Stimulated activated CD4-positive, alpha-beta T cell treated with anti-CD3 and anti-CD28 coated beads, Interleukin-12 subunit alpha, Interleukin-12 subunit beta, amount 100 ng/mL, for 24 hours (primary cell): Measurements from ENCODE around the gene LMBR1.
A peak's percentile ranks its signal among the peaks of the same experiment; 100 is the strongest.
"Not testable (repeated sequence)": the region's sequence is repeated elsewhere in the genome, so short reads cannot be mapped to it uniquely, and the experiment has no call there.

Experiments used
- DNase-seq, 2 experiments: peaks; one replicate each; pipeline ENCODE4 v3.0.0-alpha.2; 2020; ENCODE audit warnings: low read depth in 2 of 2

The LMBR1 gene

GRCh38 chr7:156906200-156906649 lies 13.2 kb upstream of the LMBR1 start:
- DNase-seq, result no peak

GRCh38 chr7:156903232-156903909 lies 10.4 kb upstream of the LMBR1 start:
- DNase-seq, result no peak

- not testable (repeated sequence) for DNase-seq
These were observed 7.1 kb upstream of the LMBR1 start for GRCh38 chr7:156900093-156900492.

GRCh38 chr7:156898938-156899337 lies 6.0 kb upstream of the LMBR1 start:
- DNase-seq, result no peak

- DNase-seq, result no peak
These were observed 4.7 kb upstream of the LMBR1 start for GRCh38 chr7:156897673-156898072.

- no peak for DNase-seq
These were observed 3.5 kb upstream of the LMBR1 start for GRCh38 chr7:156896388-156897022.

- no peak for DNase-seq
These were observed 2.2 kb upstream of the LMBR1 start for GRCh38 chr7:156895024-156895780.

GRCh38 chr7:156892081-156892800 lies 742 bp downstream of the LMBR1 start:
- peak; percentile 22 to 51 for DNase-seq

- DNase-seq, result no peak
These were observed 3.2 kb downstream of the LMBR1 start for GRCh38 chr7:156889746-156890145.

GRCh38 chr7:156889089-156889488 lies 3.9 kb downstream of the LMBR1 start:
- DNase-seq, result no peak

GRCh38 chr7:156886020-156886795 lies 6.8 kb downstream of the LMBR1 start:
- DNase-seq, result no peak

GRCh38 chr7:156881679-156882078 lies 11.3 kb downstream of the LMBR1 start:
- DNase-seq, result no peak

GRCh38 chr7:156875766-156876165 lies 17.2 kb downstream of the LMBR1 start:
- DNase-seq, result no peak

GRCh38 chr7:156868363-156868762 lies 24.6 kb downstream of the LMBR1 start:
- not testable (repeated sequence) for DNase-seq

- no peak for DNase-seq
These were observed 27.5 kb downstream of the LMBR1 start for GRCh38 chr7:156865493-156865892.

- DNase-seq, result not testable (repeated sequence)
These were observed 31.0 kb downstream of the LMBR1 start for GRCh38 chr7:156862022-156862421.

GRCh38 chr7:156861212-156861611 lies 31.8 kb downstream of the LMBR1 start:
- DNase-seq, result no peak

- DNase-seq, result not testable (repeated sequence)
These were observed 32.9 kb downstream of the LMBR1 start for GRCh38 chr7:156860099-156860498.

GRCh38 chr7:156858523-156858922 lies 34.5 kb downstream of the LMBR1 start:
- no peak for DNase-seq

GRCh38 chr7:156857757-156858156 lies 35.2 kb downstream of the LMBR1 start:
- DNase-seq, result no peak

GRCh38 chr7:156854654-156855053 lies 38.3 kb downstream of the LMBR1 start:
- no peak for DNase-seq
